ENCODE measurements around the gene RGS10.

- TF ChIP-seq CTCF (conservative IDR thresholded peaks at IDR 0.05; ENCODE audit: low read length) = no peak
- TF ChIP-seq EZH2phosphoT487 (IDR thresholded peaks at IDR 0.05; ENCODE audit: borderline replicate concordance) = no peak
Measured at GRCh38 chr10:119502209-119502608, 40.3 kb downstream of the RGS10 start.
